ENCODE measurements around the gene SPC24. TPM values are rescaled to one million over a fixed set of nuclear protein-coding genes. Genes with fewer than 3 reads are reported as not detected.
"Not testable (repeated sequence)": the region's sequence is repeated elsewhere in the genome, so short reads cannot be mapped to it uniquely, and the experiment has no call there.

The SPC24 gene
- total RNA-seq, 1 donor from 2014 or later = 3.9 TPM

DNA sequence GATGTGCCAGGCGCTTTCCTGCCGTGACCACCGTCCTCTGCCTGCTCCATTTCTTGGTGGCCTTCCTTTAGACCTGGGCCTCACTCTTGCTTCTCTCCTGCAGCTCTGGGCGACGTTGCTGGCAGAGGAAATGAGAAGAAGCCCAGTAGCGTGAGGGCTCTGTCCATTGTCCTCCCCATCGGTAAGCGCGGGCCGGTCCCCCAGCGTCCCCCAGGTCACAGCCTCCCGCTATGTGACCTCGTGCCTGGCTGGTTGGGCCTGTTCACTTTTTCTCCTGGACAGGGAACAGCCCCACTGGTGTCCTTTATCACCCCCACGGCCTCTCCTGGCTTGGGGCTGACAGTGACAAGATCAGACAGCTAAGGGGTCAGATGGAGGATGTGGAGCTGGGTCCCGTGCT, 27.7 kb downstream of the SPC24 start:
- intact Hi-C loops (cut with micrococcal nuclease) = loop anchor here (10.0 kb wide), 1 partner anchor 93 kb away; no protein-coding TSS in a partner anchor
- peaks cover 81% of the 10 kb centered on the region for H3K36me3 ChIP-seq
- no peak overlapping the region for H3K27ac ChIP-seq (replicated peaks)
- TF ChIP-seq, protein P1, sequence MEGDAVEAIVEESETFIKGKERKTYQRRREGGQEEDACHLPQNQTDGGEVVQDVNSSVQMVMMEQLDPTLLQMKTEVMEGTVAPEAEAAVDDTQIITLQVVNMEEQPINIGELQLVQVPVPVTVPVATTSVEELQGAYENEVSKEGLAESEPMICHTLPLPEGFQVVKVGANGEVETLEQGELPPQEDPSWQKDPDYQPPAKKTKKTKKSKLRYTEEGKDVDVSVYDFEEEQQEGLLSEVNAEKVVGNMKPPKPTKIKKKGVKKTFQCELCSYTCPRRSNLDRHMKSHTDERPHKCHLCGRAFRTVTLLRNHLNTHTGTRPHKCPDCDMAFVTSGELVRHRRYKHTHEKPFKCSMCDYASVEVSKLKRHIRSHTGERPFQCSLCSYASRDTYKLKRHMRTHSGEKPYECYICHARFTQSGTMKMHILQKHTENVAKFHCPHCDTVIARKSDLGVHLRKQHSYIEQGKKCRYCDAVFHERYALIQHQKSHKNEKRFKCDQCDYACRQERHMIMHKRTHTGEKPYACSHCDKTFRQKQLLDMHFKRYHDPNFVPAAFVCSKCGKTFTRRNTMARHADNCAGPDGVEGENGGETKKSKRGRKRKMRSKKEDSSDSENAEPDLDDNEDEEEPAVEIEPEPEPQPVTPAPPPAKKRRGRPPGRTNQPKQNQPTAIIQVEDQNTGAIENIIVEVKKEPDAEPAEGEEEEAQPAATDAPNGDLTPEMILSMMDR (IDR thresholded peaks at IDR 0.05; ENCODE audit: borderline replicate concordance) = no peak
- no peak for DNase-seq
- peaks cover 21% of the 10 kb centered on the region for H3K4me1 ChIP-seq
- H3K4me3 ChIP-seq = no peak overlapping the region
- H3K9me3 ChIP-seq (replicated peaks) = no peaks in the 10 kb centered on the region
- H3K27me3 ChIP-seq (ENCODE audit: low read depth) = no peaks in the 10 kb centered on the region

DNA sequence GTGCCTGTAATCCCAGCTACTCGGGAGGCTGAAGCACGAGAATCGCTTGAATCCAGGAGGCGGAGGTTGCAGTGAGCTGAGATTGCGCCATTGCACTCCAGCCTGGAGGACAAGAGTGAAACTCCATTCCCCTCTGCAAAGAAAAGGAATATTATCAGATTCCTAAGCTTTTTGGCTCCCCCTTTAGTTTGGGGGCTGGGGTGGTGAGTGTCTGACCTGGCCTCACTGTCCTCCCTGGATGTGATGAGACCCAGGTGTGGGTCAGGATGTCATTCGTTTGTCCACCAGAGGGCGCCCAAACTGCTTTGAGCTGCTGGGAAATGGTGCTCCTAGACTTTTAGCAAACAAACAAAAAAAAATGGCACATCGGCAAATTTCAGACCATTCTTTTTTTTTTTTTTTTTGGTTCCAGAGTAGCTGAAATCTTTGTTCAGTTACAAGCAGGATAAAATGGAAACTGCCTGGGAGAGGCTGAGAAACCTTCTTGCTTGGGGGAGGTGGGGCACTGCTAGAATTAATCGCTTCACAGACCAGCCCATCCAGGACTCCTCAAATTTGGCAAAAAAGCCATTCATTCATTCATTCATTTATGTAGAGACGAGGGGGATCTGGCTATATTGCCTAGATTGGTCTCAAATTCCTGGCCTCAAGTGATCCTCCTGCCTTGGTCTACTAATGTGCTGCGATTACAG, 29.4 kb downstream of the SPC24 start:
- DNase-seq = peak; percentile 80
- H3K36me3 ChIP-seq = peaks cover 84% of the 10 kb centered on the region
- no peaks in the 10 kb centered on the region for H3K9me3 ChIP-seq (replicated peaks)
- intact Hi-C loops (cut with micrococcal nuclease) = loop anchor here (10.0 kb wide), 1 partner anchor 91 kb away; no protein-coding TSS in a partner anchor
- H3K27me3 ChIP-seq (ENCODE audit: low read depth) = no peaks in the 10 kb centered on the region
- TF ChIP-seq, protein P1 (IDR thresholded peaks at IDR 0.05; ENCODE audit: borderline replicate concordance) = peak; percentile 87
- H3K27ac ChIP-seq (replicated peaks) = no peak overlapping the region
- H3K4me3 ChIP-seq = no peak overlapping the region
- H3K4me1 ChIP-seq = peaks cover 17% of the 10 kb centered on the region

DNA sequence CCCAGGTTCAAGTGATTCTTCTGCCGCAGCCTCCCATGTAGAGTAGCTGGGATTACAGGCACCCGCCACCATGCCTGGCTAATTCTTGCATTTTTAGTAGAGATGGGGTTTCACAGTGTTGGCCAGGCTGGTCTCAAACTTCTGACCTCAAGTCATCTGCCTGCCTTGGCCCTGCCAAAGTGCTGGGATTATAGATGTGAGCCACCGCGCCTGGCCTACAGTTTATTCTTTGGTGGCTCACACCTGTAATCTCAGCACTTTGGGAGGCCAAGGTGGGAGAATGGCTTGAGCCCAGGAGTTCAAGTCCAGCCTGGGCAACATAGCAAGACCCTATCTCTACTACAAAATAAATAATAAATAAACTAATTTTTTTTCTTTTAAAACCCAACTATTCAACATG, 31.4 kb downstream of the SPC24 start:
- not testable (repeated sequence) for DNase-seq; H3K27ac ChIP-seq (replicated peaks); H3K4me3 ChIP-seq; H3K27me3 ChIP-seq (ENCODE audit: low read depth); H3K9me3 ChIP-seq (replicated peaks); H3K4me1 ChIP-seq
- intact Hi-C loops (cut with micrococcal nuclease) = loop anchor here (10.0 kb wide), 1 partner anchor 89 kb away; no protein-coding TSS in a partner anchor
- H3K36me3 ChIP-seq = peaks cover 88% of the 10 kb centered on the region

DNA sequence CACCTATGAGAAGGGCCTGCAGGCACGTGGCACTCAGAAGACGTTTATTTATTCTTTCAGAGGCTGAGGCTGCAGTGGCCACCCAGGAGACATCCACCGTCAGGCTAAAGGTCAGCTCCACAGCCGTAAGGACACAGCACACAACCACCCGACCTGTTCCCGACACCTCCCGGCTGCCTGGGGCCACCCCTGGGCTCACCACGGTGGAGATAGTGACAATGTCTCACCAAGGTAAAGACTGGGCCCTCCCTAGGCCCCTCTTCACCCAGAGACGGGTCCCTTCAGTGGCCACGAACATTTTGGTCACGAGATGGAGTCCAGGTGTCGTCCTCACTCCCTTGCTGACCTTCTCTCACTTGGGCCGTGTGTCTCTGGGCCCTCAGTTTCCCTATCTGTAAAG, 32.5 kb downstream of the SPC24 start:
- Histone ChIP-seq H3K4me3 (no peak overlapping the region), H3K4me1 (peaks cover 5% of the 10 kb centered on the region), H3K27ac (replicated peaks) (no peak overlapping the region), H3K36me3 (peaks cover 86% of the 10 kb centered on the region), H3K27me3 (ENCODE audit: low read depth) (no peaks in the 10 kb centered on the region), H3K9me3 (replicated peaks) (no peaks in the 10 kb centered on the region)
- DNase-seq = no peak
- TF ChIP-seq, protein P1 (IDR thresholded peaks at IDR 0.05; ENCODE audit: borderline replicate concordance) = no peak
- intact Hi-C loops (cut with micrococcal nuclease) = loop anchor here (10.0 kb wide), 1 partner anchor 88 kb away; no protein-coding TSS in a partner anchor

DNA sequence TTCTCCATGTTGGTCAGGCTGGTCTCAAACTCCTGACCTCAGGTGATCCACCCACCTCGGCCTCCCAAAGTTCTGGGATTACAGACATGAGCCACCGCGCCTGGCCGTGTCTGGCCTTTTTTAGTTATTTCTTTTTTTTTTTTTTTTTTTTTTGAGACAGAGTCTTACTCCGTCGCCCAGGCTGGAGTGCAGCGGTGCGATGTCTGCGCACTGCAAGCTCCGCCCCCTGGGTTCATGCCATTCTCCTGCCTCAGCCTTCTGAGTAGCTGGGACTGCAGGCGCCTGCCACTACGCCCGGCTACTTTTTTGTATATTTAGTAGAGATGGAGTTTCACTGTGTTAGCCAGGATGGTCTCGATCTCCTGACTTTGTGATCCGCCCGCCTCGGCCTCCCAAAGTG, 33.6 kb downstream of the SPC24 start:
- not testable (repeated sequence) for H3K27me3 ChIP-seq (ENCODE audit: low read depth); H3K27ac ChIP-seq (replicated peaks); H3K4me3 ChIP-seq; H3K9me3 ChIP-seq (replicated peaks); H3K4me1 ChIP-seq; DNase-seq
- intact Hi-C loops (cut with micrococcal nuclease) = loop anchor here (10.0 kb wide), 1 partner anchor 87 kb away; no protein-coding TSS in a partner anchor
- H3K36me3 ChIP-seq = peaks cover 86% of the 10 kb centered on the region

DNA sequence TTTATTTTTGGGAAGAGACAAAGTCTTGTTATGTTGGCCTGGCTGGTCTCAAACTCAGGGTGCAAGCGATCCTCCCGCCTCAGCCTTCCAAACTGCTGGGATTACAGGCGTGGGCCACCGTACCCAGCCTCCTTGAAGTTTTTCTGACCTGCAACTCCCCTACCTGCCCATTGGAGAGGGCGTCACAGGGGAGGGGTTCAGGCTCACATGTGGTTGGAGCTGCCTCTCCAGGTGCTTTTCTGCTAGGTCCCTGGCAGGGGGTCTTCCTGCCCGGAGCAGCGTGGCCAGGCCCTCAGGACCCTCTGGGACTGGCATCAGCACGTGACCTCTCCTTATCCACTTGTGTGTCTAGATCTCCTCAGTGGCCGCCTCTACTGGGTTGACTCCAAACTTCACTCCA, 39.1 kb downstream of the SPC24 start:
- TF ChIP-seq, protein P1 (IDR thresholded peaks at IDR 0.05; ENCODE audit: borderline replicate concordance) = no peak
- intact Hi-C loops (cut with micrococcal nuclease) = no loop called here

More for the DNA sequence above, 39.1 kb downstream of the SPC24 start:
- Histone ChIP-seq H3K36me3 (peaks cover 95% of the 10 kb centered on the region), H3K4me3 (no peak overlapping the region), H3K4me1 (no peaks in the 10 kb centered on the region), H3K27ac (replicated peaks) (no peak overlapping the region), H3K27me3 (ENCODE audit: low read depth) (no peaks in the 10 kb centered on the region), H3K9me3 (replicated peaks) (no peaks in the 10 kb centered on the region)
- DNase-seq = no peak
